Measurements from ENCODE around the gene POLE.
"Not testable (repeated sequence)": the region's sequence is repeated elsewhere in the genome, so short reads cannot be mapped to it uniquely, and the experiment has no call there.

POLE gene

DNA sequence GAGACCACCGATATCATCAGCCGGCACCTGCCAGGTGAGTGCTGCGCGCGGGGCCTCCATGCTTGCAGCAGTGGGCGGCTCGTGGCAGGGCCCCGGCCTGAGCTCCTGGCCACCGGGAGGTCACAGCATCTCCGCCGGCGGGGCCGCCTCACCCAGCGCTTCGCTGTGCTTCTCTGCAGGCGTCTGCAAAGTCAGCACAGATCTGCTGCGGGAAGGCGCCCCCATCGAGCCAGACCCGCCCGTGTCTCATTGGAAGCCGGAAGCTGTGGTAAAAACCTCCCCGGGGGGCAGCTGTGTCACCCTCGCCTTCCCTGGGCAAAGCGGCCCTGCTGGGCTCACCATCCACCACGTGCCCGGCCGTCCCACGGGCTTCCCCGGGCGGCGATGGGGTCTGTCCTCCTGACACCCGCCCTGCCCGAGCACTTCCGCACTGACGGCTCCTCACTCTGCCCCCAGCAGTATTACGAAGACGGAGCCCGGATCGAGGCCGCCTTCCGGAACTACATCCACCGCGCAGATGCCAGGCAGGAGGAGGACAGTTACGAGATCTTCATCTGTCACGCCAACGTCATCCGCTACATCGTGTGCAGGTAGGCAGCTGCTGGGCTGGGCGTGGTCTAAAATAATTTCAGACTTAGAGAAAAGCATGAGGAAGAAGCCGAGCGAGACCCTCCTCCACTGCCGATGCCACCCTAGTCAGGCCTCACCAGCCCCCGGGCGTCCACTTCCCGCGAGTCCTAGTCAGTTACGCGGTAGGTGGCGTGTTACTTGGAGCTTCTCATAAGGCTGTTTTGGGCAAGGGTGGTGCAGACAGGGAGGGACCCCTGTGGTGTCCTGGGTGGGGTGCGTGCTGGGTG, 30.6 kb upstream of the POLE start:
- DNase-seq (ENCODE audit: low spot score), result no peak

DNA sequence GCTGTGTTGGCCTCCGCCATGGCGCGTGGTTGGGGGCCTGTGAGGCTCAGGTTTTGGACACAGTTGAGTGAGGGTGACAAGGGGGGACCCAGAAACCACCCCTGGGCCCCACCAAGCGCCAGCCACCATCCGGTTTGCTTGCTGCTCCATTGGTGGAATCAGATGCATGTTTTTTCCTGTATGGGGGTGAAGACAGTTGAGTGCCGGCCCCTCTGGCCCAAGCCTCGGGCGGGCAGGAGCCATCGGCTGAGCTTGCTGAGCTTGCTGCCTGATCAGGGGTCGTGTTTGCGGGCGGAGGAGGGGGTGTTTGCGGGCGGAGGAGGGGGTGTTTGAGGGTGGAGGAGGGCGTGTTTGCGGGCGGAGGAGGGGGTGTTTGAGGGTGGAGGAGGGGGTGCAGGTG, 29.9 kb upstream of the POLE start:
- DNase-seq (ENCODE audit: low spot score), result no peak

GRCh38 chr12:132716356-132716755, 29.2 kb upstream of the POLE start:
- DNase-seq (ENCODE audit: low spot score), result no peak

DNA sequence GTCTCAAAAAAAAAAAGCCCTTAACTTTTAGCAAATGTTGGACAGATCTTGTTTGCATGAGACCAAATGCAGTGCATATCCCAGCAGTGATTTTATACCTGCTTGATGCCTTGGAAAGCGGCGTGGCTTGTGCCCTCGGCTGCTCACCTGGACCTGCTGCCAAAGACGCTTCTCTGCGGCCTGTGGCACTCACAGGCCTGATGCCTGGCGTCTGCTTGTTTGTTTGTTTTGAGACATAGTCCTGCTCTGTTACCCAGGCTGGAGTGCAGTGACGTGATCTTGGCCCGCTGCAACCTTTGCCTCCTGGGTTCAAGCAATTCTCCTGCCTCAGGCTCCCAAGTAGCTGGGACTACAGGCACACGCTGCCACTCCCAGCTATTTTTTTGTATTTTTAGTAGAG, 28.7 kb upstream of the POLE start:
- DNase-seq (ENCODE audit: low spot score), result no peak

GRCh38 chr12:132713123-132713522, 26.0 kb upstream of the POLE start:
- no peak for DNase-seq (ENCODE audit: low spot score)

GRCh38 chr12:132711080-132711843, 24.1 kb upstream of the POLE start:
- no peak for DNase-seq (ENCODE audit: low spot score)

GRCh38 chr12:132710405-132711079, 23.4 kb upstream of the POLE start, which contains the start of gene PGAM5:
Gene PGAM5, plus strand, starts transcription at chr12:132710842. Its CDS starts 35 bp downstream, at chr12:132710877.
- peak; percentile 87 for DNase-seq (ENCODE audit: low spot score)

GRCh38 chr12:132710043-132710404, 22.9 kb upstream of the POLE start:
- DNase-seq (ENCODE audit: low spot score), result no peak

GRCh38 chr12:132708150-132708549, 21.0 kb upstream of the POLE start:
- DNase-seq (ENCODE audit: low spot score), result no peak

- DNase-seq (ENCODE audit: low spot score), result no peak
Measured at GRCh38 chr12:132707241-132707640, 20.1 kb upstream of the POLE start.

- DNase-seq (ENCODE audit: low spot score), result no peak
Measured at GRCh38 chr12:132703641-132704040, 16.5 kb upstream of the POLE start.

- DNase-seq (ENCODE audit: low spot score), result no peak
Measured at GRCh38 chr12:132702640-132703039, 15.5 kb upstream of the POLE start.

DNA sequence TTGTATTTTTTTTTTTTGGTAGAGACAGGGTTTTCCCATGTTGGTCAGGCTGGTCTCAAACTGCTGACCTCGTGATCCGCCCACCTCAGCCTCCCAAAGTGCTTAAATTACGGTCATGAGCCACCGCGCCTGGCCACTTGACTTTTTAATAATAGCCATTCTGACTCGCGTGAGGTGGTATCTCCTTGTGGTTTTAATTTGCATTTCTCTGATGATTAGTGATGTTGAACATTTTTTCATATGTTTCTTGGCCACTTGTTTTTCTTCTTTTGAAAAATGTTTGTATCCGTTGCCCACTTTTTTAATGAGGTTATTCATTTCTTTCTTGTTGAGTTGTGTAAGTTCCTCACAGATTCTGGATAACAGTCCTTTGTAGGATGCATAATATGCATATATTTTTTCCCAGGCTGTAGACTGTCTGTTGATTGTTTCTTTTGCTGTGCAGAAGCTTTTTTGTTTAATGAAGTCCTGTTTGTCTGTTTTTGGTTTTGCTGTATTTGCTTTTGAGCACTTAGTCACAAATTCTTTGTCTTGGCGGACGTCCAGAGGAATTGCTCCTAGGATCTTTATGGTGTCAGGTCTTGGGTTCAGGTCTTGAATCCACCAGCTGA, 13.2 kb upstream of the POLE start:
- DNase-seq (ENCODE audit: low spot score), result no peak

- no peak for DNase-seq (ENCODE audit: low spot score)
Measured at GRCh38 chr12:132698341-132698740, 11.2 kb upstream of the POLE start.

DNA sequence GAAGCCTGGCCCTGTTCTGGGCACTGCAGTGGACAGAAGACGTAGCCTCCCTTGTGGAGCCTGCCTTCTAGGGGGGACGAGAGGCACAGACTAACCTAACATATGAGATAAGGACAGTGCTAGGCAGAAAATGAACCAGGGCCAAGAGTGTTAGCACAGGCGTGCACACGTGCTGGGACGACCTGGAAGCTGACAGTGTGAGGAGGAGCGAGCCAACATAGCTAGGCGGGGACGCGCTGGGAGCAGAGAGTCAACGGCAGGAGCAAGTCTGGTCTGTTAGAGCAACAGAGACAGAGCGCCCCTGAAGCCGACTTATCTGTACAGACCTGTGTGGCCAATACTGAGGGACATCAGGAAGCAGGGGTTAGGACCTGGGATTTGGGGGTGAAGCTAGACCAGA, 8.3 kb upstream of the POLE start:
- DNase-seq (ENCODE audit: low spot score), result no peak

- not testable (repeated sequence) for DNase-seq (ENCODE audit: low spot score)
Measured at GRCh38 chr12:132694888-132695287, 7.7 kb upstream of the POLE start.

DNA sequence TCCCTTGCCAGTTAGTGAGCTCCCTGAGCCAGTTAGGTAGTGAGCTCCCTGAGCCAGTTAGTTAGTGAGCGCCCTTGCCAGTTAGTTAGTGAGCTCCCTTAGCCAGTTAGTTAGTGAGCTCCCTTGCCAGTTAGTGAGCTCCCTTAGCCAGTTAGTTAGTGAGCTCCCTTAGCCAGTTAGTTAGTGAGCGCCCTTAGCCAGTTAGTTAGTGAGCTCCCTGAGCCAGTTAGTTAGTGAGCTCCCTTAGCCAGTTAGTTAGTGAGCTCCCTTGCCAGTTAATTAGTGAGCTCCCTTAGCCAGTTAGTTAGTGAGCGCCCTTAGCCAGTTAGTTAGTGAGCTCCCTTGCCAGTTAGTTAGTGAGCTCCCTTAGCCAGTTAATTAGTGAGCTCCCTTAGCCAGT, 4.9 kb upstream of the POLE start:
- not testable (repeated sequence) for DNase-seq (ENCODE audit: low spot score)

DNA sequence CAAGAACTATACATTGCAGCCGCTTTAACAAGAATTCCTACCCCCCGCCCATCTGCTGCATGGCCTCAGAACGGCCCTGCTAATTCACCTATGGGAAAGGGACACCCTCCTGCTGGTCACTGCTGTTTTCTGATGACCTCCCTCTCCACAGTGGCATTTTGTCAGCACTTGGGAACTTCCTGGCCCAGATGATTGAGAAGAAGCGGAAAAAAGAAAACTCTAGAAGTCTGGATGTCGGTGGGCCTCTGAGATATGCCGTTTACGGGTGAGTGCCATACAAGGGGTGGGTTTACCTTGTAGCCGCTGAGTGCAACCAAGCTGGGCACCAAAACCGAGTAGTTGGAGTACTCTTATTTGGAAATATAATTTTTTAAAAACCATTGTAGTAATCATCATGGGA, 3.0 kb upstream of the POLE start:
- DNase-seq (ENCODE audit: low spot score), result no peak

DNA sequence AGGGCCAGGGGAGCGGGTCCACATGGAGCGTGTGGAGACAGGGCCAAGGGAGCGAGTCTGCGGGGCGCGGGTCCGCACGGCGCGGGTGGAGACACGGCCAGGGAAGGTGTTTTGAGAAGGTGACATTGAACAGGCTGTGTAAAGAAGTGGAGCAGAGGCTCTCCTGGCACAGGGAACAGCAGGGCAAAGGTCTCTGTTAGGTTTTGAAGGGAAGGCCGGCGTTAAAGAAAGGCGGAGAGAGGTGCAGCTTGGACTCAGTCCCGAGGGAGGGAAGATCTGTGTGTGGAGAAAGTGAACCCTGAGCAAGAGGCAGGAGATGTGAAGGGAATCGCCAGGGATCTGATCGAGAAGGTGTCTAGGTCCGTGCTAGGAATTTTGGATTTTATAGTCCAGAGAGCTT, 2.1 kb upstream of the POLE start:
- DNase-seq (ENCODE audit: low spot score), result no peak

DNA sequence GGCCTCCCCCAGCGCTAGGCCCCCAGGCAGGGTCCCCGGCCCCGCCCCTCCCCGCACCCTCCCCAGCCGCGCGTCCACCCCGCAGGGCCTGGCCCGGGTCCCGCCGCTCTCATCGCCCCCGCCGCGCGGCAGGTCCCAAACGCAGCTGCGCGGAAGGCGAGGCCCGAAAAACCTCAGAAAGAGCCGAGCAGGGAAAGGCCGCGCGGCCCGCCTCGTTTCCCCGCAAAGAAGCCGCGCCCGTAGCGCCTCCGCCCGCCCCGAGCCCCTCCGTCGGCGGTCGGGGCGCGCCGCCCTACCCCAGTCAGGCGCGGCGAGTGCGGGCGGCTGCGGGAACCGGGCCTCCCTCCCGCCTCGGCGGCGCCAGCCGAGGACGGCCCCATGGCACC, 324 bp downstream of the POLE start:
- DNase-seq (ENCODE audit: low spot score), result no peak

DNA sequence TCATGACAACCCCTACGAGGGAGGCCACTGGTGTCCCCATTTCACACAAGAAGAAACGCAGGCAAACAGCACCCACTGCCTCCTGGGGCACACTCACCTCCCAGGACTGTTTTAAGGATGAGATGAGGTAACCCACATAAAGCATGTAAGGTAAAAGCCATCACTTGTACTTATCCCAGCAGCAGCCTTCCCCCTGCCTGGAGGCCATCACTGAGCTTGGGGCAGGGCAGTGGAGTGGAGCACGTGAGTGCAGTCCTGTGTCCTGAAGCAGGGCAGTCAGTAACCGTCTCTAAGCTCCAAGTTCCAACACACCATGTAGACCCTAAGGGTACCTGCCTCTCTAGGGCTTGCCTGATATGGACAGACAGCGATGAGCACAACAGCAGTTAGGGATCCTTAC, 1.7 kb downstream of the POLE start:
- no peak for DNase-seq (ENCODE audit: low spot score)

DNA sequence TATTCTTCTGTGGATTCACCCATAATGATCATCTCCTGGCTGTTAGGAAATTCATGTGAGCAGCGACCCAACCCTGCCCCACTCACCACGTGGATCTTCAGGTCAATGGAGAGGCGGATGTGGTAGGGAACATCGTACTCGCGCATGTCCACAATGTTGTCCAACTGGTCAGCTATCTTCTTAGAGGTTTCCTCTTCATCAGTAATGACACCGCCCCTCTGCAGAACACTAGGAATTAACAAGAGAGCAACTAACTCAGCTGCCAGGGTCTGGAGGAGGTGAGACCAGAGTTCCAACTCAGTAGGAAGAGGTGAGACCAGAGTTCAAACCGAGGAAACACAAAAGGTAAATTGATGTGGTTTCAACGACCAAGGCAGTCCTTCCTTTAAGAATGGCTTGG, 9.7 kb downstream of the POLE start:
- DNase-seq (ENCODE audit: low spot score), result no peak

Data from putamen (tissue), 1 donor.